GM19025 (cell line): ENCODE results near the gene VSIG10L.

Source experiments
- ATAC-seq: cut with Tn5 transposase; IDR thresholded peaks from one replicate; pipeline ENCODE4 v1.9.1; 2021; ENCODE audit warnings: mild to moderate bottlenecking, low read depth, moderate library complexity; ENCODE audit not compliant: unreplicated experiment

The VSIG10L gene

GRCh38 chr19:51319649-51320279, 22.2 kb downstream of the VSIG10L start:
- ATAC-seq, result no peak

- ATAC-seq, result no peak
These were observed 23.0 kb downstream of the VSIG10L start for GRCh38 chr19:51318687-51319648.

DNA sequence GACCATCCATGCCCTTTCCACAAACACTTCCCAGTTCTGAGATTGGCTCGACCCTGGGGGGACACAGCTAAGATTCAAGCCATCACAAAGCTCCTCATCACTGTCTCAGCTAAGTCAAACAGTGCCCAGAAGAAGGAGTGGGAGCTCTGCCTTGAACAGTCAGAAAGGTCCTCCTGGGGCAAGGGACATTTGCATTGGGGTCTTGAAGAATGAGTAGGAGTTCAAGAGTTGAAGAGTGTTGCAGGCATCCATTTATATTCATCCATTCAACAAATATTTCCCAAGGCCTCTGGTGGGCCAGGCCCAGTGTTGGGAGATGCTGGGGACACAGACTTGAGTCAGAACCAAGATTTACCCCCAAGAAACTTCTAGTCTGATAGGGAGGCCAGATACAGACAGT, 24.0 kb downstream of the VSIG10L start:
- ATAC-seq, result no peak

- no peak for ATAC-seq
These were observed 24.6 kb downstream of the VSIG10L start for GRCh38 chr19:51317376-51317775.

DNA sequence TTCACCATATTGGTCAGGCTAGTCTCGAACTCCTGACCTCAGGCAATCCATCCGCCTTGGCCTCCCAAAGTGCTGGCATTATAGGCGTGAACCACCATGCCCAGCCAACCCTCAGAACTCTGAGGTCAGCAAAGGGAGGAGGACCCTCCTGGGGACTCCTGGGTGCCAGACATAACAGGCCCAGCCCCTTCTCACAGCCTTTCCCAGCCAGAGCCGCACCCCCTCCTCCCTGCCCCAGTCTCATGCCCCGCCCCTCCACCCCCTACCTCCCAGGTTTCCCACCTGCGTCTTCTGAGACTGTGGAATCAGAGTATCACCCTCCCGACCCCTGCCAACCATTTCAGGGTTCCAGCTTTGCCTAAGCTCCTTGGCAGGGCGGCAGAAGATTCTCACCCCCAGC, 25.3 kb downstream of the VSIG10L start:
- ATAC-seq, result no peak

DNA sequence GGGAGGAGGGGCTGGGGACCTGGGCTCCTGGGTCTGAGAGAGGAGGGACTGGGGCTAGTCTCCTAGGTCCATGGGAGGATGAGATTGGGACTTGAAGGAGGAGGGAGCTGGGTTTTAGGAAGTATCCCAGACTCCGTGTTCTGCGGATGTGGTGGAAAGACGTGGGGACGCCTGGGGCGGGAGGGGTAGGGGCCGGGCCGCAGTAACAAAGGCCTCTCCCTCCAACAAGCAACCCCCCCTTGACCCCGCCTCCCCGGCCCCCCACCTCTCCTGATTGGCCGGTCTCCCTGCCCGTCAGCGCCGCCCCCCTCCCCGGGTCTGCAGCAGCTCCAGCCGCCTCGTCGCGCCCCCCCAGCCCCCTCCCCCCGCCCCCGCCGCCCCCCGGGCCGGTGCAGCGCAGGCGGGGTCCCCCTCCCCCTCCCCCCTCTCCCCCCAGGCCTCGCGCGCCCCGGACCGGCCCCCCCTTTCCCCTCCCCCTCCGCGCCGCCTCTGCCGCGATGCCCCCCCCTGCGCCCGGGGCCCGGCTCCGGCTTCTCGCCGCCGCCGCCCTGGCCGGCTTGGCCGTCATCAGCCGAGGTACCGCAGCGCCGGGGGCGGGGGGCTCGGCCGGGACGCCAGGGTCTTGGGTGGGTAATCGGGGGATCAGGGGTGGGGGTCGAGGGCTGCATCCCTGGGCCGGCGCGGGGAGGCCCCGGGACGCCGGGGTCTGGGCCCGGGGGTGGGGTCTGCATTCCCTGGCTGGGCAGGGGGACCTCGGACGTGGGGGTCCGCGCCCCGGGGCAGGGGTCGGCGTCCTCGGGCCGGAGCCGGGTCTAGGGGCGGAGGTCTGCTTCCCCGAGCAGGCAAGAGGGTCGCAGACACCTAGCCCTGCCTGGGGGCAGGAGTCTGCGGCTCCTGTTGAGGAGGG, 30.3 kb downstream of the VSIG10L start, which contains the start of gene IGLON5:
Gene IGLON5, plus strand, starts transcription at position 294 of the 907 bp plus-strand sequence. Its CDS starts 204 bp downstream, at position 498.
- no peak for ATAC-seq

- ATAC-seq, result no peak
These were observed 36.5 kb downstream of the VSIG10L start for GRCh38 chr19:51305479-51305878.

DNA sequence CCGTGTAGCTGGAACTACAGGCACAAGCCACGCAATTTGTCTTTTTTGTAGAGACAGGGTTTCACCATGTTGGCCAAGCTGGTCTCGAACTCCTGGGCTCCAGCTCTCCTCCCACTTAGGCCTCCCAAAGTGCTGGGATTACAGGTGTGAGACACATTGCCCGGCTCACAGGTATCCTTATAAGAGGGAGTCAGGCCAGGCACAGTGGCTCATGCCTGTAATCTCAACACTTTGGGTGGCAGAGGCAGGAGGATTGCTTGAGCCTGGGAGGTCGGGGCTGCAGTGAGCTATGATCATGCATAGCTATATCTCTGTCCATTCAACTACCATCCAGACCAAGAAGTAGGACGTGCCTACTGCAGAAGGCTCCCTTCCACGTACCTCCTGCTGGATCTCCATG, 40.7 kb downstream of the VSIG10L start:
- no peak for ATAC-seq

GRCh38 chr19:51297406-51297805, 44.5 kb downstream of the VSIG10L start:
- no peak for ATAC-seq

- ATAC-seq, result no peak
These were observed 45.4 kb downstream of the VSIG10L start for GRCh38 chr19:51296336-51297093.

GRCh38 chr19:51295382-51296126, 46.4 kb downstream of the VSIG10L start:
- no peak for ATAC-seq

GRCh38 chr19:51294977-51295375, 47.0 kb downstream of the VSIG10L start:
- no peak for ATAC-seq

DNA sequence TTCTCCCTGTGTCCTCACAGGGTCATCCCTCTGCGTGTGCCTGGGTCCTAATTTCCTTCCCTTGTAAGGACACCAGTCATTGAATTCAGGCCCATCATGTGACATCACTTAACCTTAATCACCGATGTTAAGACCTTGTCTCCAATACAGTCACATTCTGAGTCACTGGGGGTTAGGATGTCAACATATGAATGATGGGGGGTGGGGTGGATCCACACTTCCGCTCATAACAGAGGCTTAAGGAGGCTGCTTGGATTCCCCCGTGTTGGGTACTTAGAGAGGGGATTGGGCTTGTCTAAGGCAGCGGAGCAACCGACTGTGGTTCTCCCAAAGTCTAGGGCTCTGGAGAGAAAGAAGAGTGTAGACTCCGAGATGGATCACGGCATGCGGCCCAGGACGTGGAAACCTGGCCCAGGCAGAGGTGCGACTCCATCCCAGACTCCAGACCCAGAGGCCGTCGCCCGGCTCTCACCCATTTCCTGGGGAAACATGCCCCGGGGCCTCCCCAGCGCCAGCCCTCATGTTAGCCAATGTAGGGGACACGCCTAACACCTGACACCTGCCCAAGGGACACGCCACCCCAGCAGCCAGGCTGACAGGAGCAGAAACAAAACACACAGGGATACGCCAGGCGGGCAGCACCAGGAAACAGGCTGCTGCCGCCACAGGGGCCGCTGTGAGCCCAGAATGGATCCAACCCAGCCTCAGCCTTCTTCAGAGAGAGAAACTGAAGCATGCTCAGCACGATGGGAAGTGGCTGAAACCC, 47.5 kb downstream of the VSIG10L start:
- no peak for ATAC-seq

DNA sequence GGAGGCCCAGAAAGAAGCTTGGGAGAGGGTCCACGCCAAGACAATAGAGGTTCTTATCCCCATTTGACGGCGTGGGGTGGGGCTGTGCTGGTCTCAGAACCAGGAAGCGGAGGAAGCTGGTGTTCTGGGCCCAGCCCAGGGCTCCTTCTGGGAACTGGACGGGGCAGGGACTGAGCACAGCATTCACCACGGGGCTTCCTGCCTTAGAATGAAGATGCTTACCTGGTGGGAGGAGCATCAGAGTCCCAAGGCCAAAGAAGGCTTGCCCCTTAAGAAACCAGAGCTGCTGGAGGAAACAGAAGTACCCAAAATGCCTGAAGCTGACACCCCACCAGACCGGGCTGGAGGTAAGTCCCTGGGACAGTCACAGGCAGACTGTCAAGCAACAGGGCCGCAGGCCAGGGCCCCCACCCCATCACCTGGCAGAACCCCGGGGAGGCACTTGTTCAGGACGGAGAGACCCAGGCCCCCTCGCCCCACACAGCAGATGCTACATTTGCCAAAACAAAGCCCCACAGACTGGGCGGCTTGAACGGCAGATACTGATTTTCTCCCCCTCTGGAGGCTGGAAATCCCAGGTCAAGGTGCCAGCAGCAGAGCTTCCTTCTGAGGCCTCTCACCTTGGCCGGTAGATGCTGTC, 48.2 kb downstream of the VSIG10L start:
- ATAC-seq, result no peak

GRCh38 chr19:51292971-51293370, 49.0 kb downstream of the VSIG10L start:
- no peak for ATAC-seq

- no peak for ATAC-seq
These were observed 52.3 kb downstream of the VSIG10L start for GRCh38 chr19:51289635-51290034.

- ATAC-seq, result no peak
These were observed 56.3 kb downstream of the VSIG10L start for GRCh38 chr19:51285682-51286081.

DNA sequence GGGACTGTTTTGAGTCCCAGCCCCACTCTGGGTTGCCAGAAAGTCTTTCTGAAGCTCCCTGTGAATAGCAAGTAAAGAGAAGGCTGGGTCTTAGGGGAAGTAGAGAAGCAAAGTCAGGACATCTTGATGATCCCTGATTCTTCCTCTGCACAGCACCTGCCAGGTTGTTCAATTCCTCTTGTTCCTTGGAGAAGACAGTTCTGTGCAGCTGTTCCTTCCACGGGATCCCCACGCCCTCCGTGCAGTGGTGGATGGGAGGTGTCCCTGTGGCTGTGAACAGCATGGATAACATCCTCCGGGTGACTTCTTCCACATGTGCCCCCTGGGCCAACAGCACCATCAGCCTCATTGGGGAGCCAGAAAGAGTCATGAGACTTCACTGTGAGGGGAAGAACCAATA, 59.6 kb downstream of the VSIG10L start:
- no peak for ATAC-seq
